Suprapubic skin (tissue), 4 donors: ENCODE measurements around the gene CCL13. TPM values are rescaled to one million over a fixed set of nuclear protein-coding genes. Genes with fewer than 3 reads are reported as not detected.

Experiments used
- DNase-seq, 2 donors: peaks; one replicate each; pipeline ENCODE4 v3.0.0-alpha.2; 2019; ENCODE audit warnings: low spot score in 2 of 2
- H3K27ac ChIP-seq: fragments of 200-600 bp; sonication (generic); one replicate; pipeline ENCODE4 v1.5.1; 2019
- H3K27me3 ChIP-seq: fragments of 200-600 bp; sonication (generic); one replicate; pipeline ENCODE4 v1.5.1; 2019
- H3K36me3 ChIP-seq: fragments of 200-600 bp; sonication (generic); one replicate; pipeline ENCODE4 v1.5.1; 2019
- H3K4me1 ChIP-seq: fragments of 200-600 bp; sonication (generic); one replicate; pipeline ENCODE4 v1.5.1; 2019
- H3K4me3 ChIP-seq: fragments of 200-600 bp; sonication (generic); one replicate; pipeline ENCODE4 v1.5.1; 2019; ENCODE audit warnings: mild to moderate bottlenecking
- H3K9me3 ChIP-seq: fragments of 200-600 bp; sonication (generic); one replicate; pipeline ENCODE4 v1.5.1; 2019
- EP300 ChIP-seq: sonication (generic); formaldehyde crosslinking; IDR thresholded peaks from one replicate; pipeline ENCODE4 v1.6.1; 2017; ENCODE audit warnings: antibody characterized with exemption
- POLR2A ChIP-seq, 2 donors: fragments of 450-650 bp; IDR thresholded peaks; one replicate each; pipeline ENCODE4 v1.6.1; 2017; ENCODE audit warnings: antibody characterized with exemption in 2 of 2, mild to moderate bottlenecking in 2 of 2, moderate library complexity in 2 of 2
- POLR2AphosphoS5 ChIP-seq, 3 donors: sonication (generic); formaldehyde crosslinking; IDR thresholded peaks; one replicate each; pipeline ENCODE4 v1.6.1; 2017; ENCODE audit warnings: antibody characterized with exemption in 3 of 3
- WGBS: methylation state at CpG from one replicate; pipeline ENCODE4 v1.1.5; 2018; 5-methylcytosine and 5-hydroxymethylcytosine counted together
- total RNA-seq, 4 donors: library from RNA; depleted of rRNA; stranded (reverse); fragments of >200 nt; gene quantifications; one replicate each; pipeline ENCODE4 v1.1.0, GENCODE V29; 2016
- TF ChIP-seq, protein P1 (sequence below), 2 donors: fragments of 200-600 bp in 1 of 2; fragments of 450-650 bp in 1 of 2; sonication (generic) in 1 of 2; IDR thresholded peaks; one replicate each; pipeline ENCODE4 v1.5.1; 2016 to 2019; ENCODE audit warnings: antibody characterized with exemption in 2 of 2, mild to moderate bottlenecking in 1 of 2, moderate library complexity in 1 of 2

The CCL13 gene
- total RNA-seq, 4 donors from 2014 or later, result 1.6 TPM; not detected in 3

DNA sequence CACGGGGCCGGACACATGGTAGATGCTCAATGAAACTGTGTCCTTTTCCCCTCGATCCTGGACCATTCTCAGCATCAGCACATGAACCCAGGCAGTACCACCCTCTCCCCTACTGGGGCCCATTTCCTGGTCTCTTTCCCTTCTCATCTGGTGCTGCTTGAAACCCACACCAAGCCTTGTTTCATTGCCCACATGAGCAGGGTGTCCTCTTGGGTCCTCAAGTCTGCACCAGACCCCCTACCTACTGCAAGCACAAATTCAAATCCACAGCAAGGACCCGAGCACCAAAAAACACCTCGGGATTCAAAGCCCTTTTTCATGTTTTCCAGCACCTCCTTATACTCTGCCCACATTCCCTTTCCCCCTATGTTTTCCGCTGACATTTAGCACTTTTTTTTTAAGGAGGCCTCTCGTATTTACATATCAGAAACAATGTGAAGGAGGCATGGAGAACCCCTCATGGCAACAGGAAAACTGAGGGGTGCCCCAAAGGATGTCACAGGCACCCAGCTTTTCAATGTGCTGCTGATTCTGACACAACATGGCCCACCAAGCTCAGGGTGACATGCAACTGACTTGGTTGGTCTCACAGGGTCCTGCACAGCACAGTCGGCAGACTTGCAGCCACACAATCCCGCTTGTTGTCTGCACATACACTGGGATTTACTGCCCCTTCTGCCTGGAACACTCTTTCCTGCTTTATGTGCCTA lies 11.4 kb downstream of the CCL13 start:
- TF ChIP-seq POLR2AphosphoS5 (IDR thresholded peaks at IDR 0.05), result no peak
- TF ChIP-seq EP300, result no peak
- TF ChIP-seq POLR2A (IDR thresholded peaks at IDR 0.05), result no peak
- TF ChIP-seq, protein P1, sequence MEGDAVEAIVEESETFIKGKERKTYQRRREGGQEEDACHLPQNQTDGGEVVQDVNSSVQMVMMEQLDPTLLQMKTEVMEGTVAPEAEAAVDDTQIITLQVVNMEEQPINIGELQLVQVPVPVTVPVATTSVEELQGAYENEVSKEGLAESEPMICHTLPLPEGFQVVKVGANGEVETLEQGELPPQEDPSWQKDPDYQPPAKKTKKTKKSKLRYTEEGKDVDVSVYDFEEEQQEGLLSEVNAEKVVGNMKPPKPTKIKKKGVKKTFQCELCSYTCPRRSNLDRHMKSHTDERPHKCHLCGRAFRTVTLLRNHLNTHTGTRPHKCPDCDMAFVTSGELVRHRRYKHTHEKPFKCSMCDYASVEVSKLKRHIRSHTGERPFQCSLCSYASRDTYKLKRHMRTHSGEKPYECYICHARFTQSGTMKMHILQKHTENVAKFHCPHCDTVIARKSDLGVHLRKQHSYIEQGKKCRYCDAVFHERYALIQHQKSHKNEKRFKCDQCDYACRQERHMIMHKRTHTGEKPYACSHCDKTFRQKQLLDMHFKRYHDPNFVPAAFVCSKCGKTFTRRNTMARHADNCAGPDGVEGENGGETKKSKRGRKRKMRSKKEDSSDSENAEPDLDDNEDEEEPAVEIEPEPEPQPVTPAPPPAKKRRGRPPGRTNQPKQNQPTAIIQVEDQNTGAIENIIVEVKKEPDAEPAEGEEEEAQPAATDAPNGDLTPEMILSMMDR (IDR thresholded peaks at IDR 0.05), result no peak
- H3K36me3 ChIP-seq, result no peaks in the 10 kb centered on the region
- H3K4me1 ChIP-seq, result peaks cover 2% of the 10 kb centered on the region
- H3K9me3 ChIP-seq, result no peaks in the 10 kb centered on the region
- DNase-seq, result no peak
- H3K4me3 ChIP-seq, result no peak overlapping the region
- WGBS, result 89% methylated on average over 9 of the region's 9 CpGs
- H3K27ac ChIP-seq, result no peak overlapping the region
- H3K27me3 ChIP-seq, result peaks cover 29% of the 10 kb centered on the region

DNA sequence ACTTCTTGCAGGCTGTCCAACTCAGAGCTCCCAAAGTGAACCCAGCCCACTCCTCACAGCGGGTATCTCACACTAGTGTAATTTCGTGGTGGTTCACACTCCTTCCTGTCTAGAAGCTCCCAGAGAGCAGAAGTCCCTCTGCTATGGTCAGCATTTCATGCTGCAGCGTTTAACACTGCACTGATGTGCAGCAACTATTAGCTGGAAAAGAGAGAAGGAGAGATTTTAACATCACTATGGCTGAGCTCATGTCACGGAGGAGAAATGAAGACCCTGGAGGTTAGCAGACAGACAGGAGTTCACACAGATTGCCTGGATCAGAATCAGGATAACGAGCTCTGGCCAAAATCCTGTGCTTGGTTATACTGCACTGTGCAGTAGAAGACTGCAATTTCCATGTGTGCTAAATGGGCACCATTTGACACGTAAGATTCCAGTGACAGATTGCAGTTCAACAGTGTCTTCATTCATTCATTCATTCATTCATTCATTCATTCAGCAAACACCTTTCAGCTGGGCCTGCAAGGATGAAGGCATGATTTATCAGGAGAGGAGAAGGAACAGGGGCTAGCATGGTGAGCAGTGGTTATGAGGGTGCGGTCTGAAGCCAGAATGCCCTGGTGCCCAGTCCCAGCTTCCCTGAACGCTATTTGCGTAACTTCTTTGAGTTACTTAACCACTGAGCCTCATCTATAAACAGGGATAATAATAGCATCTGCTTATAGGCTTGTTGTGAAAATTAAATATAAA lies 12.1 kb downstream of the CCL13 start:
- WGBS, result 83% methylated on average over 9 of the region's 9 CpGs
- no peak for TF ChIP-seq EP300
- no peak for TF ChIP-seq POLR2A (IDR thresholded peaks at IDR 0.05)
- no peak for TF ChIP-seq POLR2AphosphoS5 (IDR thresholded peaks at IDR 0.05)
- TF ChIP-seq, protein P1 (IDR thresholded peaks at IDR 0.05), result no peak
- DNase-seq, result no peak

DNA sequence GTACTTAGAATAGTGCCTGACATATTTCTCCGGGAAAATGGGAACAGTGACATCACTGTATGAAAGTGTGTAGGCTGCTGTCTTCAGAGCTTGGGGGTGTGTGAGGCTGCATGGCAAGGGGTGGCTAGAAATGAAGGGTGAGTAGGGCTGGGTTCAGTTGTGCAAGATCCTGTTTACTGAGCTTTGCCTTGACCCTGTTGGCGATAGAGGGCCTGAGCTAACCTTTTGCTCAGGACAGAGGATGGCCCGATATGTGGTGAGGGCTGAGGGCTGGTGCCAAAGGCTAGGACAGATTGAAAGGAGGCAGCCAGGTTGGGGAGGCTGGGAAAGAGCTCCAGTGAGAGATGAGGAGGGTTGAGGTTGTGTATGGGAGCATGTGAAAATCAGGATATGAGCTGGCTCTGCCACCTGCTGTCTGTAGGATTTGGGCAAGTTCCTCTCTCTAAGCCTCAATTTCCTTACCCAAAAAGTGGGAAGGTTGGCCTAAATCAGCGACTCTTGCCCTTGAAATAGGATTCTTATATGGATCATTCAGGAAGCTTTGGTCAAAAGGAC lies 12.7 kb downstream of the CCL13 start:
- Histone ChIP-seq H3K4me3 (no peak overlapping the region), H3K27ac (no peak overlapping the region), H3K9me3 (no peaks in the 10 kb centered on the region), H3K36me3 (no peaks in the 10 kb centered on the region), H3K4me1 (peaks cover 2% of the 10 kb centered on the region), H3K27me3 (peaks cover 21% of the 10 kb centered on the region)
- WGBS, result 53% methylated on average over 4 of the region's 4 CpGs
- TF ChIP-seq POLR2A (IDR thresholded peaks at IDR 0.05), result no peak
- no peak for TF ChIP-seq POLR2AphosphoS5 (IDR thresholded peaks at IDR 0.05)
- TF ChIP-seq EP300, result no peak
- TF ChIP-seq, protein P1 (IDR thresholded peaks at IDR 0.05), result no peak
- DNase-seq, result no peak

More for the DNA sequence above, 12.1 kb downstream of the CCL13 start:
- Histone ChIP-seq H3K27ac (no peak overlapping the region), H3K27me3 (peaks cover 25% of the 10 kb centered on the region), H3K4me1 (peaks cover 2% of the 10 kb centered on the region), H3K4me3 (no peak overlapping the region), H3K9me3 (no peaks in the 10 kb centered on the region), H3K36me3 (no peaks in the 10 kb centered on the region)

DNA sequence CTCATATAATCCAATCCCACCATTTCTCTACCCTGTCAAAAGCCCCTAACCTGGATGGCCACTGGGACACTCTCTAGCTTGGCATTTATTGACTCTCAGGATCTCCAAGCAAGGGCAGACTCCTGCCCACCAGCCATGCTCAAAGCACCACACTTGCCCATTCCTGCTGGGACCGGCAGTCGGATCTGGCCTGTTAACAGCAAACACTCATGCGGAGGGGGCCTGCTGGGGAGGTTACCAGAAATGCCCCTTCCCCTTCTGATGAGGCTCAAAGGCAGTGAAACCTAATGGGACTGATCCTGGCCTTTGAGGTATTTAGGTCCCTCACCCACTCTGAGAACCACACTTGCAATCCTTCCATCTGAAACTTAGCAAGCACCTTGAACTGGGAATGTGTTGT lies 13.3 kb downstream of the CCL13 start:
- peaks cover 16% of the 10 kb centered on the region for H3K27me3 ChIP-seq
- no peaks in the 10 kb centered on the region for H3K9me3 ChIP-seq
- H3K4me3 ChIP-seq, result no peak overlapping the region
- DNase-seq, result no peak
- H3K36me3 ChIP-seq, result no peaks in the 10 kb centered on the region
- TF ChIP-seq, protein P1 (IDR thresholded peaks at IDR 0.05), result no peak
- TF ChIP-seq POLR2AphosphoS5 (IDR thresholded peaks at IDR 0.05), result no peak
- no peak for TF ChIP-seq POLR2A (IDR thresholded peaks at IDR 0.05)
- no peak for TF ChIP-seq EP300
- WGBS, result 88% methylated on average over 3 of the region's 3 CpGs
- peaks cover 2% of the 10 kb centered on the region for H3K4me1 ChIP-seq
- H3K27ac ChIP-seq, result no peak overlapping the region
